ENCODE measurements around the gene HHAT. TPM values are rescaled to one million over a fixed set of nuclear protein-coding genes. Genes with fewer than 3 reads are reported as not detected.

Gene HHAT
- polyA plus RNA-seq, 3 donors, result 1.4 to 1.8 (median 1.7) TPM

DNA sequence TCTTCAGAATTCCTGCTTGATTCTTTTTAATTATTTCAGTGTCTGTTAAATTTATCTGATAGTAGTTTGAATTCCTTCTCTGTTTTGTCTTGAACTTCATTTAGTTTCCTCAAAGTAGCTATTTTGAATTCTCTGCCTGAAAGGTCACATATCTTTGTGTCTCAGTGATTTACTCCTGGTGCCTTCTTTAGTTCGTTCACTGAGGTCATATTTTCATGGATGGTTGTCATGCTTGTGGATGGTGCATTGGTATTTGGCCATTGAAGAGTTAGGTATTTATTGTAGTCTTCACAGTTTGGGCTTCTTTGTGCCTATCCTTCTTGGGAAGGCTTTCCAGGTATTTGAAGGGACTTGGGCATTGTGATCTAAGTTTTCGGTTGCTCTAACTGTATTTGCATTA lies 267.9 kb downstream of the HHAT start:
- 85 to 91% (median 90%) methylated on average over 2 of the region's 2 CpGs for WGBS, 3 donors
- no peak overlapping the region for H3K27ac ChIP-seq (ENCODE audit: low read depth, low read length)

DNA sequence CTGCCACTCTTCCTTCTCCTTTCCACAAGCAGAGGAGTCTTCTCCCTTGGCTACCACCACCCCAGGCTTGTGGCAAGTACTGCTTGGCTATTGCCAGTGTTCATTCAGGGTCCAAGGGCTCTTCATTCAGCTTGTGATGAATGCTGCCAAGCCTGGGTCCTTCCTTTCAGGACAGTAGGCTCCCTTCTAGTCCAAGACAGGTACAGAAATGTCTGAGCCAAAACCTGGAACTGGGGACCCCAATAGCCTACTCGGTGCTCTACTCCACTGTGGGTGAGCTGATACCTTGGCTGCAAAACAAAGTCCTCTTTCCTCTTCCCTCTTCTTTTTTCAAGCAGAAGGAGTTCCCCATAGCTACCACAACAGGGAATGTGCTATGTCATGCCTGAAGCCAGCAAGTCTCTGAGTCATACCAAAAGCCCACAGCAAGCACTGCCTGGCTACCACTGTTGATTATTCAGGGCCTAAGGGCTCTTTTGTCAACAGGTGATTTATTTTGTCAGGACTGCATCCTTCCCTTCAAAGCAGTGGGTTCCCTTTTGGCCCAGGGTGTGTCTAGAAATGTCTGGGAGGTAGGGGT lies 268.9 kb downstream of the HHAT start:
- 33 to 58% (median 35%) methylated on average over 1 of the region's 1 CpG for WGBS, 3 donors
- no peak overlapping the region for H3K27ac ChIP-seq (ENCODE audit: low read depth, low read length)

- H3K27ac ChIP-seq (ENCODE audit: low read depth, low read length), result no peak overlapping the region
- WGBS, 3 donors, result 38 to 76% (median 44%) methylated on average over 3 of the region's 3 CpGs
Observed at GRCh38 chr1:210598135-210598652, 269.5 kb downstream of the HHAT start.

DNA sequence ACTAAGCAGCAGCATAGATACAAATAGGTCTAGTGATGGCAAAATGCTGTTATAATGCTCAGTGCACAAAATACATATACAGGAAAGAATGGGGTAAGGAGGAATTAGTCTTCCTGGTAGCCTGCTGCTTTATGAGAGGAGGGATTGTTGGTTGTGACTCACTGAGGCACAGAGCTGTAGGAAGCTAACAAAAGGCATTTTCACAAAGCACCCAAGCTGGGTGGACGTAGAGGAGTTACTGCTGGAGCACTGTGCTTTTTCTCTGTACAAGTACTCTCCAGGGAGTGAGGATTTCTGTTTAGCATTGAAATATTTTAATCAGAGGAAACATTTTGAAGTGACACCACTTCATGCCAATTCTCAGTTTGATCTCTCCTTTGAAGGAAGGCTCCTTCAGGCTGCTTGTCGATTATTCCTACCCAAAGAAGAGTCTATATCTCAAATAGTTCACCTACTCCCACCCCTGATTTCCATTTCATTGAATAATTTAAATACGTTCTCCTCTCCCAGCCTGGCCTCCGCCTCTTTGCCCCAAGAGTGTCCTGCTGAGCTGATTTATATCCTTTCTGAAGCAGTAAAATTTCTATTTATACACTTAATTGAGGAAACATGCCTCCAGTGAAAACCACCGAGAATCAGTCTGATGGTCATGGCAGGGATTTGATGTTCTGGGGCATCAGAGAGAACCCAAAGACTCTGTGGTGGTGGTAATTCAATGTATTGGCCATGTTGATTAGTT lies 271.9 kb downstream of the HHAT start:
- H3K27ac ChIP-seq (ENCODE audit: low read depth, low read length), result no peak overlapping the region

GRCh38 chr1:210603123-210603522 lies 274.4 kb downstream of the HHAT start:
- WGBS, 3 donors, result 80 to 88% (median 87%) methylated on average over 4 of the region's 4 CpGs
- no peak overlapping the region for H3K27ac ChIP-seq (ENCODE audit: low read depth, low read length)

More for the DNA sequence above, 271.9 kb downstream of the HHAT start:
- 78 to 82% (median 81%) methylated on average over 5 of the region's 5 CpGs for WGBS, 3 donors

- 40 to 43% (median 43%) methylated on average over 2 of the region's 2 CpGs for WGBS, 3 donors
- H3K27ac ChIP-seq (ENCODE audit: low read depth, low read length), result no peak overlapping the region
Observed at GRCh38 chr1:210605099-210605498, 276.4 kb downstream of the HHAT start.

DNA sequence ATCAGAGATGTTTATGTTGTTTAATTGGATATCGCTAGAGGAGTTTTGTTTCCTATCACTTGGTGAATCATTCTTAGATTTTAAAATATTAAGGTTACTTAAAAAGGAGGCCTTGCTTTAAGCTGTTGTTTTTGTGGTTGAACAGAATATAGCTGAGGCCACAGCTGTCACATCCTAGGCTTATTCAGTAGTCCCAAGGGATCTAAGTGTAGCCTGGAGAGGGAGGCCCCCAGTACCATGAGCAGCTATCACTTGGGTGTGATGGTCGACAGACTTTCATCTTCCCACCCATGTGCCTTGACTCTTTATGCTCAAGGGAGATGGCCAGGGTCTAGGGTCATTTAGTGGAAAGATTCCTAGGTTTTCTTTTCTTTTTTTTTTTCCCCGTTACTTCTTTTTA lies 278.7 kb downstream of the HHAT start:
- no peak overlapping the region for H3K27ac ChIP-seq (ENCODE audit: low read depth, low read length)
- 72 to 83% (median 82%) methylated on average over 3 of the region's 3 CpGs for WGBS, 3 donors

DNA sequence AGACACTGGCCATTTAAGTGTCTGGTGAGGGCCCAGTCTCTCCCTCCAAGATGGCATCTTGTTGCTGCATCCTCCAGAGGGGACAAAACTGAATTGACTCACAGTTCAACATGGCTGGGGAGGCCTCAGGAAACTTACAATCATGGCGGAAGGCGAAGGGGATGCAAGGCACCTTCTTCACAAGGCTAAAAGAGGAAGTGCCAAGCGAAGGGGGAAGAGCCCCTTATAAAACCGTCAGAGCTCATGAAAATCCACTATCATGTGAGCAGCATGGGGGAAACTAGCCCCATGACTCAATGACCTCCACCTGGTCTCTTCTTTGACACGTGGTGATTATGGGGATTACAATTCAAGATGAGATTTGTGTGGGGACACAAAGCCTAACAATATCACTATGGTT lies 280.1 kb downstream of the HHAT start:
- no peak overlapping the region for H3K27ac ChIP-seq (ENCODE audit: low read depth, low read length)
- WGBS, 3 donors, result 75 to 77% (median 75%) methylated on average over 5 of the region's 5 CpGs

GRCh38 chr1:210616356-210616755 lies 287.7 kb downstream of the HHAT start:
- WGBS, 3 donors, result 82 to 94% (median 93%) methylated on average over 4 of the region's 4 CpGs
- H3K27ac ChIP-seq (ENCODE audit: low read depth, low read length), result no peak overlapping the region

DNA sequence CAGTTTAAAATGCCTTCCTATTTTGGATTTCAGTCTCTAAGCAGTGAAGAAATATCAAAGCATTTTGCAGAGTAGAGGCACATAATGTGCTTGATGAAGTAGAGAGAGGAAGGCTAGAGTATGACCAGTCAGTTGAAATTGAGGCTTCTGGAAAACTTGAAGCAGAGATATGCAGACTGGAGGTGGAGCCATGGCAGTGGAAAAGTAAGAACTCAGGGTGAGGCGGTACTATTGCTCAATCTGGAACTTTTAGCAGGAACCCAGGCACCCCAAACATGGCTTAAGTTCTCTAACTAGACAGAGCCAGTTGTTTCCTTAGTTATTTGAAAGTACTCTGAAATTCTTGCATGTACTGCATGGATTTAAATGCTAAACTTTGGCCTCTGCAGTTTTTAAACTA lies 288.6 kb downstream of the HHAT start:
- 59 to 72% (median 60%) methylated on average over 1 of the region's 1 CpG for WGBS, 3 donors
- H3K27ac ChIP-seq (ENCODE audit: low read depth, low read length), result no peak overlapping the region

DNA sequence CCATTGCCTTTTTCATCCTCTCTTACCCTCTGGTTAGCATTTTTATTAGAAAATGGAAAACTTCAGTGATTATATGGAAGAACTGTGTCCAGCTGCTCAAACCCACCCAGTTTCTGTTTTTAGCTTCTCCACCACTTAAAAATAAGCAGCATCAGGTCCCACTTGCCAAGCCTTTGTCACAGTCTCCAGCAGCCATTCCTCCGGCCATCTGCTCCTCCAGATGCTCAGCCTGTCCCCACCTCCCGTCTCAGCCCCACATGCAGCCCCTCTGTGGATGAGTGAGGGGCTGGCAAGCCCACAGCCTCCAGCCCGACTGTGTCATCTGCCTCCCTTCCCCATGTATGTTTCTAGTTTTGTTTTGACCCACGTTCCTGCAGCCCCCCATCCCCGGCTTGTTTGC lies 289.7 kb downstream of the HHAT start:
- H3K27ac ChIP-seq (ENCODE audit: low read depth, low read length), result no peak overlapping the region
- 67 to 90% (median 88%) methylated on average over 5 of the region's 5 CpGs for WGBS, 3 donors

- H3K27ac ChIP-seq (ENCODE audit: low read depth, low read length), result no peak overlapping the region
- WGBS, 3 donors, result 82 to 94% (median 91%) methylated on average over 6 of the region's 6 CpGs
Observed at GRCh38 chr1:210620867-210621488, 292.3 kb downstream of the HHAT start.

DNA sequence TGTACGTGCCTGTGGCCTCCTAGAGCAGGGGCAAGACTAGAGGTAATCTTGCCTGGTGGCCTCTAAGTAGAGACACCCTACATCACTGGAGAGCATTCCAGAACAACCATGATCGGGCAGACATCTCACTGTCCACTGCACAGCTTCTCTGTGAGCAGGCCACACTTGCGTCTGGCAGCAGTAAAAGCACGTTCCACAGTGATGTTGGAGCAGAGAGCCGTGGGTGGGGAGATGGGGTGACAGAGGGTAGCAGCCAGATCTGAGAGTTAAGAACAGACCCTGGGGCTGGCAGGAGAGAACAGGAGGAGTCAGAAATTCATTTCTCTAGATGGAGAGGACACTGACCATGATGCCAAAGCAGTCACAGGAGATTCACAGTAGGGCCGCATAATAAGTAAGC lies 293.0 kb downstream of the HHAT start:
- H3K27ac ChIP-seq (ENCODE audit: low read depth, low read length), result no peak overlapping the region
- 87 to 91% (median 88%) methylated on average over 6 of the region's 6 CpGs for WGBS, 3 donors

GRCh38 chr1:210624722-210625121 lies 296.0 kb downstream of the HHAT start:
- no peak overlapping the region for H3K27ac ChIP-seq (ENCODE audit: low read depth, low read length)
- WGBS, 3 donors, result 56 to 83% (median 66%) methylated on average over 1 of the region's 1 CpG

GRCh38 chr1:210625715-210626114 lies 297.0 kb downstream of the HHAT start:
- H3K27ac ChIP-seq (ENCODE audit: low read depth, low read length), result no peak overlapping the region
- 76 to 100% (median 96%) methylated on average over 1 of the region's 1 CpG for WGBS, 3 donors

- 83 to 95% (median 85%) methylated on average over 2 of the region's 2 CpGs for WGBS, 3 donors
- no peak overlapping the region for H3K27ac ChIP-seq (ENCODE audit: low read depth, low read length)
Observed at GRCh38 chr1:210626341-210626740, 297.6 kb downstream of the HHAT start.

DNA sequence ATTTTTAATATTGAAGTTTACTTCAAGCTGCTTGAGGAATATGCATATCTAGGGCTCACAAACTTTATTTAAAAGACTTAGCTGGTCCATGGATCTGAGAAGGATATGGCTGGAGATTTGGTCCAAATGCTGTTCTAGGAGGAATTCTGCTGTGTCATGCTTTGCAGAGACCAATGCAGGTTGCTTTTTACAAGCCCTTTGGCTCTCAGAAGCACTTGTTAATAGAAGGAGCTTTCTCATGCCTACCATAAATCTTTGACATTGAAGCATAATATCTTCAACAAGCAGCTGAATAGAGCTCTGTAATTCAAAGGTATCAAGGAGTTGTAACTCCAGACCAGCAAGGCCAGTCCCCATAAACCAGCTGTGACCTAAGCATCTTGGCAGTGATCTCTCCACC lies 299.1 kb downstream of the HHAT start:
- no peak overlapping the region for H3K27ac ChIP-seq (ENCODE audit: low read depth, low read length)

GRCh38 chr1:210629276-210629675 lies 300.6 kb downstream of the HHAT start:
- 89 to 97% (median 89%) methylated on average over 2 of the region's 2 CpGs for WGBS, 3 donors
- no peak overlapping the region for H3K27ac ChIP-seq (ENCODE audit: low read depth, low read length)

DNA sequence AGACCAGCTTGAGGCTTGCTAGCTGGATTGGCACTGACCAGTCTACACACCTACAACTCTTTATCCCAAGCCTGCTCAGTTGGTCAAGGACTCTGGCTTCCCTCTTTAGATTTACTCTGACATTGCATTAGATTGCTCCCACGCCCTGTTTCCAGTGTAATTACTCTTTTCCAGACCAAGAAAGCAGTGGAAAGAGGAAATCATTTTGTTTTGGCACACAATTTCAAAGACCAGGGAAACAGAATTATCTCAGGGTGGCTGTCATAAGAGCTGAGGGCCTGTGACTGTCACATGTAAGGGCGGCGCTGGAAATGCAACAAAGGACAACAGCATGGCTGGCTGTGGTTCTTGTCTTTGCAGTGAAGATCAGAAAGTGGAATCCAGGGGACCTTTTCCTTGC lies 302.7 kb downstream of the HHAT start:
- H3K27ac ChIP-seq (ENCODE audit: low read depth, low read length), result no peak overlapping the region
- WGBS, 3 donors, result 56 to 88% (median 80%) methylated on average over 3 of the region's 3 CpGs

GRCh38 chr1:210633140-210633539 lies 304.4 kb downstream of the HHAT start:
- H3K27ac ChIP-seq (ENCODE audit: low read depth, low read length), result no peak overlapping the region
- 92 to 100% (median 94%) methylated on average over 3 of the region's 3 CpGs for WGBS, 3 donors
